Fibroblast of villous mesenchyme (primary cell): ENCODE measurements around the gene FER. TPM values are rescaled to one million over a fixed set of nuclear protein-coding genes. Genes with fewer than 3 reads are reported as not detected.

Experiments used
- DNase-seq: peaks from one replicate; pipeline ENCODE4 v3.0.0-alpha.2; 2010; ENCODE audit warnings: low read depth
- H3K4me3 ChIP-seq: 2 replicates; pipeline ENCODE4 v1.5.1; 2011; ENCODE audit warnings: low read depth, mild to moderate bottlenecking, low read length
- CTCF ChIP-seq: IDR thresholded peaks from 2 replicates; pipeline ENCODE4 v1.5.1; 2012; ENCODE audit warnings: low read depth, mild to moderate bottlenecking, low read length; ENCODE audit not compliant: insufficient read depth
- total RNA-seq: library from RNA; depleted of rRNA; stranded (reverse); fragments of >200 nt; gene quantifications from 2 replicates; pipeline ENCODE4 v1.2.3, GENCODE V29; 2012

The FER gene
- total RNA-seq, 1 donor, result 43.6 TPM

GRCh38 chr5:109223531-109223930 lies 475.8 kb downstream of the FER start:
- no peak for DNase-seq
- no peak overlapping the region for H3K4me3 ChIP-seq
- no peak for TF ChIP-seq CTCF

GRCh38 chr5:109224276-109224882 lies 476.7 kb downstream of the FER start:
- DNase-seq, result no peak
- TF ChIP-seq CTCF, result no peak
- H3K4me3 ChIP-seq, result no peak overlapping the region

GRCh38 chr5:109225716-109226625 lies 478.3 kb downstream of the FER start:
- DNase-seq, result no peak
- no peak for TF ChIP-seq CTCF
- no peak overlapping the region for H3K4me3 ChIP-seq

- no peak overlapping the region for H3K4me3 ChIP-seq
- TF ChIP-seq CTCF, result no peak
- no peak for DNase-seq
These were observed 482.7 kb downstream of the FER start for GRCh38 chr5:109230369-109230768.

GRCh38 chr5:109231331-109231730 lies 483.6 kb downstream of the FER start:
- TF ChIP-seq CTCF, result no peak
- no peak overlapping the region for H3K4me3 ChIP-seq
- no peak for DNase-seq

GRCh38 chr5:109234381-109234780 lies 486.7 kb downstream of the FER start:
- no peak for TF ChIP-seq CTCF
- H3K4me3 ChIP-seq, result no peak overlapping the region
- DNase-seq, result no peak

- no peak for TF ChIP-seq CTCF
- no peak for DNase-seq
- no peak overlapping the region for H3K4me3 ChIP-seq
These were observed 491.8 kb downstream of the FER start for GRCh38 chr5:109239456-109239855.
